GM21526 (cell line): ENCODE data around the gene ISG15.
"Not testable (repeated sequence)": the region's sequence is repeated elsewhere in the genome, so short reads cannot be mapped to it uniquely, and the experiment has no call there.

Source experiments
- ATAC-seq: cut with Tn5 transposase; IDR thresholded peaks from one replicate; pipeline ENCODE4 v1.9.1; 2021; ENCODE audit warnings: moderate library complexity; ENCODE audit not compliant: unreplicated experiment, low FRiP score

The ISG15 gene

DNA sequence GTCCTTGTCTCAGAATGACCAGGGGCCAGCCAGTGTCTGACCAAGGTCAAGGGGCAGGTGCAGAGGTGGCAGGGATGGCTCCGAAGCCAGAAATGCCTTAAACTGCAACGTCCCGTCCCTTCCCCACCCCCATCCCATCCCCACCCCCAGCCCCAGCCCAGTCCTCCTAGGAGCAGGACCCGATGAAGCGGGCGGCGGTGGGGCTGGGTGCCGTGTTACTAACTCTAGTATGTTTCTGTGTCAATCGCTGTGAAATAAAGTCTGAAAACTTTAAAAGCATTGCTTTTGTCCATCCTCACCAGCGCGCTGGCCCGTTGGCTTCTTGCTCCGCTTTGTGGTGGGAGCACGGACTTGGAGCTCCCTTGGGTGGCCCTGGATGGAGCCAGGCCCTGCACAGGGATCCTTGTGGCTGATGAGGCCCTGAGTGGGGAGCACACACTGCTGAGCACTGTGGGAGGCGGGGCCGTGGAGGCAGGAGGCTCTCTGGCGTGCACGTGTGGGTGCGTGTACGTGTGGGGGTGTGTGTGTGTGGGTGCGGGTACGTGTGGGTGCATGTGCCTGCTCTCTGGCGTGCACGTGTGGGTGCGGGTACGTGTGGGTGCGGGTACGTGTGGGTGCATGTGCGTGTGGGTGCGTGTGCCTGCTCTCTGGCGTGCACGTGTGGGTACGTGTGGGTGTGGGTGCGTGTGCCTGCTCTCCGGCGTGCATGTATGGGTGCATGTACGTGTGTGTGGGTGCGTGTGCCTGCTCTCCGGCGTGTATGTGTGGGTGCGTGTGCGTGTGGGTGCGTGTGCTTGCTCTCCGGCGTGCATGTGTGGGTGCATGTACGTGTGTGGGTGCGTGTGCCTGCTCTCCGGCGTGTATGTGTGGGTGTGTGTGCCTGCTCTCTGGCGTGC, 42.8 kb downstream of the ISG15 start:
- ATAC-seq, result no peak

DNA sequence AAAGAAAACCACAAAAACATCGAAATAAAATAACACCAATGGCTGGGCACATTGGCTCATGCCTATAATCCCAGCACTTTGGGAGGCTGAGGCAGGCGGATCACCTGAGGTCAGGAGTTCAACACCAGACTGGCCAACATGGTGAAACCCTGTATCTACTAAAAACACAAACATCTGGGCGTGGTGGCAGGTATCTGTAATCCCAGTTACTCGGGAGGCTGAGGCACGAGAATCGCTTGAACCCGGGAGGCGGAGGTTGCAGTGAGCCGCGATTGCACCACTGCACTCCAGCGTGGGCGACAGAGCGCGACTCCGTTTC, 44.4 kb downstream of the ISG15 start:
- not testable (repeated sequence) for ATAC-seq

DNA sequence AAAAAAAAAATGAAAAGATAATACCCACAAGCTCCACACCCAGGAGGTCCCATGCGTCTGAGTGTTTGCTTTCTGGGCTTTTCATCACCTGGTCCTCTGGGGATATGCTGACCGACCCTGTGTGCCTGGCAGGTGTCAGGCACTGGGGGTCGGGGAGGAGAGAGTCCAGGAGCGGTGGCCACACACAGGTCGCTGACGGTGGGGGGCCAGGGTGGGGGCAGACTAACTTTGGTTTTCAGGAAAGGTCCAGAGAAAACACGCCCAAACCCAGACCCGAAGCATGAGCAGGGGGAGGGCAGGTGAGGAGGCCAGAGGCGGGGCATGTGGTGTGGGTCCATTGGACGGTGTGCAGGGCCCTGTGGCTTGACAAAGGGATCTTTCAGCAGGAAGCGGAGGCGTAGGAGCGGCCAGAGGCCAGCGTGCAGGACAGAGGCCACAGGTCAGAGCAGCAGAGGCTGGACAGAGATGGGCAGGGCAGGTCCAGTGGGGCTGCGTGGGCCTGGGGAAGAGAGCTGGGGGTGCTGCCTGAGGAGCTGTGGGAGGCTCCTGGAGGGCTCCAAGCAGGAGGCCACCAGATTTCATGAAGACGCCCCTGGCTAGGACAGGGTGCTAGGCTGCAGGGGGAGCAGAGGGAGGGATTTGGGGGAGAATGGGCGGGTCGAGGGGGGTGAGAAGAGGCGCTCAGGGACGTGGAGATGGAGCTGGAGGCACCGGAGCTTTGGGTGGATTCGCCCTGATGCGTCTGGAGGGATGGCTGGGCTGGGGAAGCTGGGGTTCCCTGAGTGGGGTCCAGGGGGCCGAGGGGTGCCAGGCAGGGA, 45.0 kb downstream of the ISG15 start:
- ATAC-seq, result no peak

DNA sequence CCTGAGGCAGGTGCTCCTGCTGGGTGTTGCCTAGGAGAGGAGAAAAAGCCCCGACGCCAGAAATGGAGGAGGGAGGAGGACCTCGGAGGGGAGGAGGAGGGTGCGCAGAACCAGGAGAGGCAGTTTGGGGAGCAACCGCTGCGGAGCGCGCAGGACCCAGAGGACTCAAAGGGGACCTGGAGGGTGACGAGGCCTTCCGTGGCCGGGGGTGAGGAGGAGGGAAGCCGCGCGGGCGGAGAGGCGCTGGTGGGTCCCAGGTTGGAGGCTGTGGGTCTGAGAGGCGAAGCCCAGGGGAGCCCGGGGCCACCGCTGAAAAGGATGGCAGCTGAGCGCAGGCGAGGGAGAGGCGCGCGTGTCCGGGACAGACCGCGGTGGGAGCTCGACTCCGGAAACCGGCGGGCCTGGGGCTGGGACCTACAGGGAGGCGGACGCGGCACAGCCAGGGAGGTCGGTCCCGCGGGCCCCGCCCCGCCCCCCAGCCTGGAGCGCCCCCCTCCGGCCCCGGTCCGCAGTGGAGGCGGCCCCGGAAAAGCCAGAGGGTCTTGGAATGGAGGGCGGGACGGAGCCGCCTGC, 45.7 kb downstream of the ISG15 start:
- peak; percentile 23 for ATAC-seq

DNA sequence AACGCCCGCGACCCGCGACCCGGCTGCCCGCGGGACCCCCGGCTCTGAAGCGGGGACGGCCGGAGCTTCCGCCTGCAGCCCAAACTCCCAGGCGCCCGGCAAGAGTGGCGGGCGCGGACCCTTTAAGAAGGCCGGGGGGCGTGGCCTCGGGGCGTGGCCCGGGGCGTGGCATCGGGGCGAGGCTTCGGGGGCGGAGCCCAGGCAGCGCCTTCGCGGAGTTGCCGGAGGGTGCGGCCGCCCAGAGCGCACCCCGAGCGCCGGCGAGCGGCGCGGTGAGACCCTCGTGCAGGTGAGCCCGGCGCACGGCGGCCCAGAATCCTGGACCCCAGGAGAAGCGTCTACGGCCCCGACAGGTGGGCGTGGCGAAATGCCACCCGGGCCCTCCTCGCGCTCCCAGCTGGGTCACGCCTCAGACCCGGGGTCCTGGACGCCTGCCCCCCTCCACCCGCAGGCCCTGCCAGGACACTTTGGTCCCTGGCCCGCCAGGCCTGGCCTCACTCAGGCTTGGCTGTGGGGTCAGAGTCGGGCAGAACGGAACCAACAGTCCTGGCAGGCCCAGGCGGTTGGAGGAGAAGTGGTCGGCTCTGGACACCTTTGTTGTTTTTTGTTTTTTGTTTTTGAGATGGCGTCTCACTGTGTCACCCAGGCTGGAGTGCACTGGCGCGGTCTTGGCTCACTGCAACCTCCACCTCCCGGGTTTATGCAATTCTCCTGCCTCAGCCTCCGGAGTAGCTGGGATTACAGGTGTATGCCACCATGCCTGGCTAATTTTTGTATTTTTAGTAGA, 46.4 kb downstream of the ISG15 start:
- peak; percentile 63 for ATAC-seq

DNA sequence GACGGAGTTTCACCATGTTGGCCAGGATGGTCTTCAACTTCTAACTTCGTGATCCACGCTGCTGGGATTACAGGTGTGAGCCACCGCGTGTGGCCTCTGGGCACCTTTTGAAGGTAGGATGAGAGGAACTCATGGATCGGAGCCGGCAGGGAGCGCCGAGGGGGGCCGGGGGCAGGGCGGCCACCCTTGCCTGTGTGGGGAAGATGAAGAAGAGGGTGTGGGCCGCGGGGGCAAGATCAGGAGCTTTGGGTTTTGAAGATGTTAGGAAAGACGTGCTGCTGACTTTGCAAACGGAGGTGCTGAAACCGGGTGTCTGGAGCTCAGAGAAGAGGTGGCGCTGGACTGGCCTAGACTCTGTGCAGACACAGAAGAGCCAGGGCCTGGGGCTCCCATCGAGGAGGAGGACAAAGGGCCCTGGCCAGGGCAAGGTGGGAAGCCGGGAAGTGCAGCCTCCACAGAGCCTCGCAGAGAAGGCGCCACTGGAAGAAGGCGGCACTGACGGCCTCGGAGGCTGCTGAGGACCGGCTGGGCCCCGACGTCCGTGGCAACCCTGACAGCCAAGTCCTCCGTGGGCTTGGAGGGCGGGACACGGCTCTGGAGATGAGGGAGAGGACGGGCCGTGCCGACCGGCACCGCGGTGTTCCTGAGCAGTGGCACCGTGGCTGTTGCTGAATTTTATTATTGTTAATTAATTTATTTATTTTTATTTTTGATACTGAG, 47.1 kb downstream of the ISG15 start:
- ATAC-seq, result no peak

DNA sequence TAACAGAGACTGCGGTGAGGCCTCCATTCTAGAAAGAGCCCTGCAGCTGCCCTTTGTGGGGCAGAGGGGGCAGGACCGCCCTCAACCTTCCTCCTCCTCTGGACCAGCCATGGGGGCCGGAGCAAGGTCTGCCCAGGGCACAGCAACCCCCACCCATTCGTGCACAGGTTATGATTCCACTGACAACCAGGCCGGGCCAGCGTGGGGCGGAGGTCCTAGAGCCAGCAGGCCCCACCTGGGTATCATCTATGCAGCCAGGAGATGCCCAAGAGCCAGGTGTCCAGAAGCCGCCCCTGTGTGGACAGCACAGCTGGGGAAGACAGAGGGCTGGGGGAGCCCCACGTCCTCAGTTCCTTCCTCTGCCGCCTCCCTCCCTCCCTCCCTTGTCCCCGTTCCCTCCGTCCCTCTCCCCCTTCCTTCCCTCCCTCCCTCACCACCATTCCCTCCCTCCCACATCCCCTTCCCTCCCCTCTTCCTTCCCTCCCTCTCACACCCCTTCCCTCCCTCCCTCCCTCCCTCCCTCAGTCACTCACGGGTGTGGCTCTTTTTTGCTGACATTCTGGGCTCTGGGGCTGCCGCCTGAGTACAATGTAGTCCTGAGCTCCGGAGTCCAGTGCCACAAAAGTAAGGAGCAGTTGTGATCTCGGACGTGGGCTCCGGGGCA, 48.5 kb downstream of the ISG15 start:
- no peak for ATAC-seq

DNA sequence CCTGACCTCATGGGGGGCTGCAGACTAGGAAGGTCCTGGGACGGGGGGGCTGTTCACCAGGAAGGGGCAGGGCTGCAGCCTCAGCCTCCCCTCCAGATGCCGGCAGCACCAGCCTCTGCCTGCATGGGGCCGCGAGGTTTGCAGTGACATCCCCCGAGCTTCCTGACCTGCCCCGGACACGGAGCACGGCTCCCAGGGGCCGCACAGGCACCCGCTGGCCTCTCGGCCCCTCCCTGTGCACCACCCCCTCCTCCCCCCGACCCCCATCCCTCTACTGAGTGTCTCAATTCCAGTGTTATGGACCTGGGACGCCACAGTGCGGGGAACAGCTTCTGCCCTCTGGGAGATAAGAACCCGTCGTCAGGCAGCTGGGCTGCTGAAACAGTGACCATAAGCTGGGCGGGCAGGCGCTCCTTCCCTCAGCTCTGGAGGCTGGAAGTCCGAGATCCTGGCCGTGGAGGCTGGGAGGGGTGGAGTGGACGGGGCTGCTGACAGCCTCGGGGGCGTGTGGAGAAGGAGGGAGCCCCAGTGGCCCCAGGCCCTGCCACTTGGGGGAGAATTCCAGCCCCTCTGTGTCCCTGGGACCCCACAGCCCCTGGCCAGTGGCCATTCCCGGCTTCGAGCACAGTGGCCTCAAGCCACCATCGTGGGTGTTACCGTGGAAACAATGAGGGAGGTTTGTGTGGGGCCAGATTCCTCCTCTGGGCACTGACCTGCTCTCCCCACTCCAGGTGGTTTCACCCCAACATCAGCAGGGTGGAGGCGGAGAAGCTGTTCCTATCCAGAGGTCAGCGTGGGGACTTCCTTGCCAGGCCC, 49.3 kb downstream of the ISG15 start:
- no peak for ATAC-seq

DNA sequence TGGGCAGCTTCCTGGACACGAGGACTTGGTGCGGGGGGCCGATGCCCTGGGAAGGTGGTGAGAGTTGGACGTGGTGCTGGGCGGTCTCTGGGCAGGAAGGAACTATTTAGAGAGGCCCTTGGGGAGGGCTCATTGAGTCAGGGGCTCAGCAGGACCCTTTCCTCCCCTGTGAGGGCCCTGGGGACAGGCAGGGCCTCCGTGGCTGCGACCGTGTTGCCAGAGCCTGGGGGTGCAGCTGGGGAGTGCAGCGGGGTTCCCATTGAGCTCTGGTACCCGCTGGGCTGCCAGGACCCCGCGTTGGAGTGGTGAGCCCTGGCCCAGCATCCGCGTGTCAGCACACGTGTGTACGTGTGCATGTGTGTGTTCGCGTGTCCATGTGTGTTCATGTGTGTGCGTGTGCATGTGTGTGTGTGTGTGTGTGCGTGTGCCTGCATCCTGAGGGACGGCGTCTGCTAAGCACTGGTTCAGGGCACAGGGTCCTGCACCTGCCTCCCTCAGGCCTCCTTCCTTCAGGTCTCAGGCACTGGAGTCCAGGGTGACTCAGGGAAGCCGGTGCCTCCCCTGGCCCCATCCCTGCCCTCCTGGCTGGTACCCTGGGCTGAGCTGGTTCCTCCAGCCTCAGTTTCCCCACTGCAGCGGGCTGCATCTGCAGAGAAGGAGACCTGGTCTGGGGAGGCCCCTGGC, 50.1 kb downstream of the ISG15 start:
- no peak for ATAC-seq
